ENCODE data around the gene ABCA7.

ABCA7 gene

GRCh38 chr19:1039646-1040475, at the start of gene ABCA7:
Gene ABCA7 (plus strand): TSS chr19:1040107. CDS start chr19:1041362, 1,255 bp downstream.
- no peak for TF ChIP-seq CTCF (IDR thresholded peaks at IDR 0.05; ENCODE audit: low read length, missing control alignments)
- peak within 1 kb of the TSS; percentile 70 for H3K4me3 ChIP-seq (replicated peaks; ENCODE audit: low read depth, low read length)
- DNase-seq (ENCODE audit: low read depth) = peak; percentile 98

GRCh38 chr19:990119-990571, 49.8 kb upstream of the ABCA7 start:
- TF ChIP-seq CTCF (IDR thresholded peaks at IDR 0.05; ENCODE audit: low read length, missing control alignments) = no peak
- no peak for DNase-seq (ENCODE audit: low read depth)
- H3K4me3 ChIP-seq (replicated peaks; ENCODE audit: low read depth, low read length) = no peak overlapping the region

- no peak for DNase-seq (ENCODE audit: low read depth)
- no peak for TF ChIP-seq CTCF (IDR thresholded peaks at IDR 0.05; ENCODE audit: low read length, missing control alignments)
- H3K4me3 ChIP-seq (replicated peaks; ENCODE audit: low read depth, low read length) = no peak overlapping the region
These were observed 49.2 kb upstream of the ABCA7 start for GRCh38 chr19:990746-991145.

GRCh38 chr19:991174-991931, 48.6 kb upstream of the ABCA7 start:
- no peak for TF ChIP-seq CTCF (IDR thresholded peaks at IDR 0.05; ENCODE audit: low read length, missing control alignments)
- DNase-seq (ENCODE audit: low read depth) = peak; percentile 53
- H3K4me3 ChIP-seq (replicated peaks; ENCODE audit: low read depth, low read length) = no peak overlapping the region

GRCh38 chr19:991932-992669, 47.8 kb upstream of the ABCA7 start:
- no peak for TF ChIP-seq CTCF (IDR thresholded peaks at IDR 0.05; ENCODE audit: low read length, missing control alignments)
- no peak overlapping the region for H3K4me3 ChIP-seq (replicated peaks; ENCODE audit: low read depth, low read length)
- no peak for DNase-seq (ENCODE audit: low read depth)

- no peak overlapping the region for H3K4me3 ChIP-seq (replicated peaks; ENCODE audit: low read depth, low read length)
- DNase-seq (ENCODE audit: low read depth) = no peak
- no peak for TF ChIP-seq CTCF (IDR thresholded peaks at IDR 0.05; ENCODE audit: low read length, missing control alignments)
These were observed 47.2 kb upstream of the ABCA7 start for GRCh38 chr19:992670-993055.
